Medulla oblongata (tissue), 1 donor: Measurements from ENCODE around the gene LRRC46.

Source experiments
- DNase-seq: peaks from one replicate; pipeline ENCODE4 v3.0.0-alpha.2; 2015; ENCODE audit errors: extremely low spot score

LRRC46 gene

GRCh38 chr17:47878203-47879027 is 46.9 kb downstream of the LRRC46 start:
- no peak for DNase-seq

- no peak for DNase-seq
Observed at GRCh38 chr17:47879028-47879585, 47.6 kb downstream of the LRRC46 start.

- no peak for DNase-seq
Observed at GRCh38 chr17:47879776-47880454, 48.4 kb downstream of the LRRC46 start.

DNA sequence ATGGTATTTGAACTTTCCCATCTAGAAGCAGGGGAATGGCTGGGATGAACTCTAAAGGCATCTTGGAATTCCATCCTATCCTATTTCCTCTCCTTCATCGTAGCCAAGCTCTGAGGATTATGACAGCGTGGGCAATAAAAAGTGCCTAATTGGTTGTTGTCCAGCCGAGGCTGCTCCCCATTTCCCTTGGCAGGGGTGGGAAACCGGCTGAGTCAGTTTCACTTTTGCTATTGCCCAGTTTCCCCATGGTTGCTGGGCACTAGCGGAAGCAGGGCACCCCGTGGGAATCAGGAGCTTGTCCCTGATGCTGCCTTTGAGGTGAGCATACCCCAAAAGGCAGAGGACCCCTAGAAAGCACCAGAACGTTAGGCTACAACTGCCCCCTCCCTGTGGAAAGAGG is 50.8 kb downstream of the LRRC46 start:
- DNase-seq = peak; percentile 30

- DNase-seq = no peak
Observed at GRCh38 chr17:47882695-47883588, 51.5 kb downstream of the LRRC46 start.

DNA sequence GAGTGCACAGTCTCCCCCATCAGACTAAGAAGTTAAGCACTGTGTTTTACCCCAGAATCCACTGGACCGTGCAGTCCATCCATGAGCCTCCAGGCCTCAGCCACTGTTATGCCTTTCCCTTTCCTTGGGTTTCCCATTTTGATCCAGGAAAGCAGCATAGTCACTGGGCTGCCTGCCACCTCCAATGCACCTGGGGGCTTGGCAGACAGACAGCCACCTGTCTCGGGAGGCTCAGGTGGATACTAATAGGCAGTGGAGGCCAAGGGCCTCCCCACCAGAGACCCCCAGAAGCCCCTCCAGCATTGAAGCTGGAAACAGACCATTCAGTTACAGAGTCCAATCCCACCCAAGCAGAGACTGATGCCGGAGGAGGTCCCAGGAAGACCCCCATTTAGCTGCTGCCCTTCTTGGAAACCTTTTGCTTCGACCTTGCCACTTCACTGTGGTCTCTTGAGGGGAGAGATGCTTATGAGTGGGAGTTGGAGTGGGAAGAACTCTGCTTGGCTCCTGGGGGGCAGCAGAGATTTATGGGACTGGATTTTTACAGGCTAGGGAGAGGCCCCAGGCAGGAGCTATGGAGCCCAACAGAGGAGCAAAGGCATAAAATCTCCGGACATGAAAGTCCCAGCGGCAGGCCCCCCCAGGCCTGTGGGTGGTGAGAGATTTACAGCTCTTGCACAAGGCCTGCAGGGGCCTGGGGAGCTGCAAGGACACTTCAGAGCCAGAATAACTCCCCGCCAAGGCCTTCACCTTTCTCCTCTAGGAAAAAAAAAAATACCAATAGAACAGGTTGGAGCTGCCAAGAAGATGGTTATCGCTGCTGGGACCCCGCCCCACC is 52.3 kb downstream of the LRRC46 start:
- no peak for DNase-seq

DNA sequence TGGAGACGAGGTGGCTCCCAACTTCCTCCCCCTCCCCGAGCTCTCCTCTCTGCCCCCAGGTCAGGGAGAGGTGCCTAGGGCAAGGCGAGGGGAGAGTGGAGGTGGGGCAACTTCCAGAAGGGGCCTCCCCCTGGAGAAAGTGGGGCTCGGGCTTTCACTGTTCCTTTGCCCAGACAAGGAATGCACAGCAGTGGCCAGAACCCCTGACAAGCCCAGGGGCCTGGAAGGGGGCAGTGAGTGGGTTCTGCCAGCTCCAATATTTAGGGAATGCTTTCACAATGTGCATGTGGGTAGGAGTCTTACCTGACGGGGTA is 52.9 kb downstream of the LRRC46 start:
- no peak for DNase-seq

DNA sequence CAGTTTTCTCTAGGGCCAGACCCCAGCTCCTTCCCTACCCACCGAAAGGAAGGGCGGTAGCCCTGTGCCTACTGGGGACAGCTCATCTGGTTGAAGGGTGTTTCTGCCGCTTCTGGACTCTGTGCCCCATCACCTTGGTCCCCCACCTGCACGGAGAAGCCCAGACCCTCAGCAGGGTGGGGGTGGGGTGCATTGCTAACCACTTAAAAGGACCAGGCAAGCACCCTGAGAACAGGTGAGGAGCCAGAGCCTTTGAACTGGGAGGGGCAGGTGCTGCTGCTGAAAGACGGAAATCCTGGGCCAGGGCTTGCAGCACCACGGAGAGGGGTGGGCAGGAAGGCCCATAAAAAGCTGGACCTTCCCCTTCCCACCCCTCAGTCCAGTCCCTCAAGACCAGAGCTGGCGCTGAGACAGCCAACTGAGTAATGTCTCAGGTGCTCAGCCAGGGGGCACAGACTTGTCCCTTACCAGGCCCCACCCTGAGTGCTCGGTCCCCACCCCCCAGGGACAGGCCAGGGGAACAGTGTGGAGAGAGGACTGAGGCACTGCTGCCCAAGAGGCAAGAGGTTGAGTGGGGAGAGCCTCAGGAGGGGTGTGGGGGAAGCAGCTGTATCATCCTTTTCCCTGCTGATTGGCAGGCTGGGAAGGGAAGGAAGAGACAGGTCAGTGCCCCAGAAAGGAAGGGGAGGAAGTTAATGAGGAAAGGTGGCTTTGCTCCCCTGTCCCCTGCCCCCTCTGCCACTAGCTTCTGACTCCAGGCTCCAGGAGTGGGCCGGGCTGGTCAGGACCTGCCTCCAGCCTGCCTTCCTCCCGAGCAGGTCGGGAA is 53.6 kb downstream of the LRRC46 start:
- no peak for DNase-seq
